ENCODE measurements around the gene SLC29A2. TPM values are rescaled to one million over a fixed set of nuclear protein-coding genes. Genes with fewer than 3 reads are reported as not detected.
A peak's percentile ranks its signal among the peaks of the same experiment; 100 is the strongest.
"Not testable (repeated sequence)": the region's sequence is repeated elsewhere in the genome, so short reads cannot be mapped to it uniquely, and the experiment has no call there.

The SLC29A2 gene
- total and polyA plus RNA-seq, 2 donors from 2014 or later: 10.4 to 17.5 TPM

GRCh38 chr11:66386171-66387069 is 14.9 kb upstream of the SLC29A2 start:
- no peak overlapping the region for H3K27ac ChIP-seq (ENCODE audit: low read depth in 2 of 2, low read length in 2 of 2)
- no peaks in the 10 kb centered on the region for H3K9me3 ChIP-seq (ENCODE audit: control insufficient read depth in 2 of 3, insufficient read depth in 1 of 3, low read length in 3 of 3)
- no peaks in the 10 kb centered on the region for H3K36me3 ChIP-seq (ENCODE audit: control insufficient read depth in 2 of 3, insufficient read depth in 3 of 3, low read length in 3 of 3)
- H3K27me3 ChIP-seq (ENCODE audit: control insufficient read depth, insufficient read depth, low read length): no peaks in the 10 kb centered on the region
- no peak for FAIRE-seq
- H3K4me1 ChIP-seq (ENCODE audit: control insufficient read depth in 2 of 3, insufficient read depth in 2 of 3, low read depth in 1 of 3, low read length in 3 of 3): no peaks in the 10 kb centered on the region
- peak; percentile 93 for TF ChIP-seq CTCF (IDR thresholded peaks at IDR 0.05; ENCODE audit: borderline replicate concordance, extremely low read depth, insufficient read depth)
- H3K4me3 ChIP-seq (ENCODE audit: low read length in 3 of 3): peak overlapping the region; percentile 10 to 39 (median 26)
- DNase-seq: peak; percentile 91 to 96 (median 93)
- intact Hi-C loops (cut with DNase I): no loop called here
- H3K9ac ChIP-seq (ENCODE audit: low read length in 3 of 3): peak overlapping the region; percentile 8 to 50 (median 41)

- DNase-seq; H3K9ac ChIP-seq (ENCODE audit: low read length in 3 of 3); intact Hi-C loops (cut with DNase I); H3K27me3 ChIP-seq (ENCODE audit: control insufficient read depth, insufficient read depth, low read length); H3K36me3 ChIP-seq (ENCODE audit: control insufficient read depth in 2 of 3, insufficient read depth in 3 of 3, low read length in 3 of 3); H3K27ac ChIP-seq (ENCODE audit: low read depth in 2 of 2, low read length in 2 of 2); H3K4me3 ChIP-seq (ENCODE audit: low read length in 3 of 3); H3K9me3 ChIP-seq (ENCODE audit: control insufficient read depth in 2 of 3, insufficient read depth in 1 of 3, low read length in 3 of 3); FAIRE-seq; H3K4me1 ChIP-seq (ENCODE audit: control insufficient read depth in 2 of 3, insufficient read depth in 2 of 3, low read depth in 1 of 3, low read length in 3 of 3): not testable (repeated sequence)
Measured at GRCh38 chr11:66384316-66384715, 12.8 kb upstream of the SLC29A2 start.

GRCh38 chr11:66380264-66380663 is 8.7 kb upstream of the SLC29A2 start:
- H3K4me3 ChIP-seq (ENCODE audit: low read length in 3 of 3); H3K4me1 ChIP-seq (ENCODE audit: control insufficient read depth in 2 of 3, insufficient read depth in 2 of 3, low read depth in 1 of 3, low read length in 3 of 3); FAIRE-seq; H3K36me3 ChIP-seq (ENCODE audit: control insufficient read depth in 2 of 3, insufficient read depth in 3 of 3, low read length in 3 of 3); H3K9ac ChIP-seq (ENCODE audit: low read length in 3 of 3); H3K27ac ChIP-seq (ENCODE audit: low read depth in 2 of 2, low read length in 2 of 2); H3K27me3 ChIP-seq (ENCODE audit: control insufficient read depth, insufficient read depth, low read length); H3K9me3 ChIP-seq (ENCODE audit: control insufficient read depth in 2 of 3, insufficient read depth in 1 of 3, low read length in 3 of 3); intact Hi-C loops (cut with DNase I): not testable (repeated sequence)
- DNase-seq: peak in 2 of 5 donors; percentile 32 to 46

- H3K4me3 ChIP-seq (ENCODE audit: low read length in 3 of 3); H3K9ac ChIP-seq (ENCODE audit: low read length in 3 of 3); FAIRE-seq; H3K27me3 ChIP-seq (ENCODE audit: control insufficient read depth, insufficient read depth, low read length); intact Hi-C loops (cut with DNase I); H3K27ac ChIP-seq (ENCODE audit: low read depth in 2 of 2, low read length in 2 of 2); H3K9me3 ChIP-seq (ENCODE audit: control insufficient read depth in 2 of 3, insufficient read depth in 1 of 3, low read length in 3 of 3); H3K36me3 ChIP-seq (ENCODE audit: control insufficient read depth in 2 of 3, insufficient read depth in 3 of 3, low read length in 3 of 3); H3K4me1 ChIP-seq (ENCODE audit: control insufficient read depth in 2 of 3, insufficient read depth in 2 of 3, low read depth in 1 of 3, low read length in 3 of 3); DNase-seq: not testable (repeated sequence)
Measured at GRCh38 chr11:66373690-66374287, 2.2 kb upstream of the SLC29A2 start.

GRCh38 chr11:66373265-66373664 is 1.7 kb upstream of the SLC29A2 start:
- no peak for TF ChIP-seq CTCF (IDR thresholded peaks at IDR 0.05; ENCODE audit: borderline replicate concordance, extremely low read depth, insufficient read depth)
- FAIRE-seq: no peak
- Histone ChIP-seq H3K27me3 (ENCODE audit: control insufficient read depth, insufficient read depth, low read length) (no peaks in the 10 kb centered on the region), H3K4me3 (ENCODE audit: low read length in 3 of 3) (no peak overlapping the region), H3K9me3 (ENCODE audit: control insufficient read depth in 2 of 3, insufficient read depth in 1 of 3, low read length in 3 of 3) (no peaks in the 10 kb centered on the region), H3K4me1 (ENCODE audit: control insufficient read depth in 2 of 3, insufficient read depth in 2 of 3, low read depth in 1 of 3, low read length in 3 of 3) (peaks cover 0 to 6% (median 0%) of the 10 kb centered on the region in 3 donors), H3K27ac (ENCODE audit: low read depth in 2 of 2, low read length in 2 of 2) (no peak overlapping the region), H3K36me3 (ENCODE audit: control insufficient read depth in 2 of 3, insufficient read depth in 3 of 3, low read length in 3 of 3) (no peaks in the 10 kb centered on the region), H3K9ac (ENCODE audit: low read length in 3 of 3) (no peak overlapping the region)
- intact Hi-C loops (cut with DNase I): no loop called here
- DNase-seq: peak in 1 of 5 donors; percentile 33

Data from kidney (tissue), 14 donors.